GM23338 (cell line): ENCODE results near the gene MAPT. TPM values are rescaled to one million over a fixed set of nuclear protein-coding genes. Genes with fewer than 3 reads are reported as not detected.

ENCODE experiments used
- ATAC-seq: fragments of 200-7000 bp; cut with Tn5 transposase; 3 replicates; pipeline ENCODE4 v1.9.1; 2020
- DNase-seq: peaks from one replicate; pipeline ENCODE4 v3.0.0-alpha.2; 2015; ENCODE audit warnings: low spot score
- H2AFZ ChIP-seq: fragments of 200-600 bp; sonication (generic); 2 replicates; pipeline ENCODE4 v1.8.0; 2016; ENCODE audit warnings: antibody characterized with exemption, mild to moderate bottlenecking, moderate library complexity
- H3F3A ChIP-seq: fragments of 200-600 bp; sonication (generic); replicated peaks from 2 replicates; pipeline ENCODE4 v1.8.0; 2017; ENCODE audit warnings: antibody characterized with exemption, mixed run types, low read depth
- H3K27ac ChIP-seq: fragments of 200-600 bp; sonication (generic); 2 replicates; pipeline ENCODE4 v1.6.1; 2016; ENCODE audit warnings: low read depth
- H3K27me3 ChIP-seq: fragments of 200-600 bp; sonication (generic); 2 replicates; pipeline ENCODE4 v1.8.0; 2016; ENCODE audit warnings: mild to moderate bottlenecking, mixed run types, moderate library complexity; ENCODE audit not compliant: insufficient read depth
- H3K36me3 ChIP-seq: fragments of 200-600 bp; sonication (generic); 2 replicates; pipeline ENCODE4 v1.8.0; 2016; ENCODE audit warnings: mild to moderate bottlenecking; ENCODE audit not compliant: insufficient read depth
- H3K4me1 ChIP-seq: fragments of 200-600 bp; sonication (generic); 2 replicates; pipeline ENCODE4 v1.8.0; 2016; ENCODE audit warnings: mild to moderate bottlenecking, moderate library complexity; ENCODE audit not compliant: insufficient read depth
- H3K4me2 ChIP-seq: fragments of 200-600 bp; sonication (generic); 2 replicates; pipeline ENCODE4 v1.7.1; 2017; ENCODE audit warnings: mixed run types
- H3K4me3 ChIP-seq: fragments of 200-600 bp; sonication (generic); 2 replicates; pipeline ENCODE4 v1.6.1; 2016; ENCODE audit warnings: mixed run types
- H3K79me2 ChIP-seq: fragments of 200-600 bp; sonication (generic); replicated peaks from 2 replicates; pipeline ENCODE4 v1.8.0; 2017; ENCODE audit warnings: mild to moderate bottlenecking; ENCODE audit not compliant: insufficient read depth
- H3K9me2 ChIP-seq: fragments of 200-600 bp; sonication (generic); 2 replicates; pipeline ENCODE4 v1.8.0; 2017; ENCODE audit not compliant: insufficient read depth
- H4K20me1 ChIP-seq: fragments of 200-600 bp; sonication (generic); replicated peaks from 2 replicates; pipeline ENCODE4 v1.8.0; 2017; ENCODE audit warnings: mild to moderate bottlenecking; ENCODE audit not compliant: insufficient read depth
- H3K27ac Mint-ChIP-seq: 2 replicates; pipeline ENCODE4 v1.8.0; 2020; ENCODE audit warnings: inconsistent platforms, mild to moderate bottlenecking, moderate library complexity, mixed read lengths
- H3K27me3 Mint-ChIP-seq: 3 replicates; pipeline ENCODE4 v1.8.0; 2022; ENCODE audit warnings: low read depth, mild to moderate bottlenecking, moderate library complexity, mixed read lengths, inconsistent platforms; ENCODE audit not compliant: insufficient read depth, poor library complexity
- H3K36me3 Mint-ChIP-seq: 3 replicates; pipeline ENCODE4 v1.8.0; 2021; ENCODE audit warnings: low read depth, mild to moderate bottlenecking, inconsistent platforms, moderate library complexity, mixed read lengths
- H3K4me1 Mint-ChIP-seq: 3 replicates; pipeline ENCODE4 v1.8.0; 2020; ENCODE audit warnings: mild to moderate bottlenecking, inconsistent platforms, mixed read lengths
- H3K4me3 Mint-ChIP-seq: 3 replicates; pipeline ENCODE4 v1.8.0; 2021; ENCODE audit warnings: moderate library complexity, mild to moderate bottlenecking, inconsistent platforms, mixed read lengths
- H3K9me3 Mint-ChIP-seq: 3 replicates; pipeline ENCODE4 v1.8.0; 2020; ENCODE audit warnings: moderate library complexity, mild to moderate bottlenecking, inconsistent platforms, mixed read lengths
- CREB1 ChIP-seq: fragments of 250-450 bp; sonication (Bioruptor Pico); IDR thresholded peaks from 2 replicates; pipeline ENCODE4 v1.5.0; 2020; ENCODE audit warnings: low read depth, mild to moderate bottlenecking, moderate library complexity
- CTCF ChIP-seq, 2 experiments: fragments of 200-600 bp in 1 of 2; sonication (generic) in 1 of 2; conservative IDR thresholded peaks; 2 replicates each; pipeline versions ENCODE4 v1.5.1 to v1.6.1; 2016 to 2017; ENCODE audit warnings: antibody characterized with exemption in 2 of 2, low read depth in 2 of 2, mild to moderate bottlenecking in 2 of 2, moderate library complexity in 1 of 2
- ETS1 ChIP-seq: IDR thresholded peaks from 2 replicates; pipeline ENCODE4 v1.6.1; 2016; ENCODE audit warnings: antibody characterized with exemption
- EZH2 ChIP-seq: fragments of 200-600 bp; sonication (generic); IDR thresholded peaks from one replicate; pipeline ENCODE4 v1.8.0; 2017; ENCODE audit warnings: antibody characterized with exemption, mild to moderate bottlenecking, low read depth; ENCODE audit not compliant: unreplicated experiment
- EZH2phosphoT487 ChIP-seq: fragments of 200-600 bp; sonication (generic); IDR thresholded peaks from one replicate; pipeline ENCODE4 v1.8.1; 2018; ENCODE audit warnings: antibody characterized with exemption; ENCODE audit not compliant: unreplicated experiment
- NANOG ChIP-seq: IDR thresholded peaks from 2 replicates; pipeline ENCODE4 v1.6.1; 2016; ENCODE audit warnings: antibody characterized with exemption, borderline replicate concordance
- POLR2AphosphoS5 ChIP-seq: IDR thresholded peaks from 2 replicates; pipeline ENCODE4 v1.6.1; 2016; ENCODE audit warnings: antibody characterized with exemption, low read depth
- REST ChIP-seq: IDR thresholded peaks from one replicate; pipeline ENCODE4 v1.6.1; 2018; ENCODE audit warnings: antibody characterized with exemption; ENCODE audit not compliant: unreplicated experiment
- STAT1 ChIP-seq: IDR thresholded peaks from one replicate; pipeline ENCODE4 v1.6.1; 2016; ENCODE audit warnings: antibody characterized with exemption; ENCODE audit not compliant: unreplicated experiment
- ZNF114 ChIP-seq: fragments of 250-450 bp; sonication (Bioruptor Pico); IDR thresholded peaks from 2 replicates; pipeline ENCODE4 v1.5.0; 2020; ENCODE audit warnings: mild to moderate bottlenecking, moderate library complexity
- ZNF331 ChIP-seq: fragments of 250-450 bp; sonication (Bioruptor Pico); IDR thresholded peaks from 2 replicates; pipeline ENCODE4 v1.5.0; 2020; ENCODE audit warnings: low read depth, mild to moderate bottlenecking, moderate library complexity
- ZNF462 ChIP-seq: fragments of 250-450 bp; sonication (Bioruptor Pico); IDR thresholded peaks from 2 replicates; pipeline ENCODE4 v1.5.0; 2020; ENCODE audit warnings: mild to moderate bottlenecking, moderate library complexity
- polyA plus RNA-seq: library from polyadenylated mRNA; unstranded; fragments of >200 nt; fragmentation: Nextera tagmentation; extraction: Ambion mirVana; gene quantifications from 2 replicates; pipeline ENCODE4 v1.2.1, GENCODE V29; 2016
- total RNA-seq: library from RNA; depleted of rRNA; stranded (reverse); fragments of >200 nt; shearing (Covaris generic); gene quantifications from 2 replicates; pipeline ENCODE4 v1.2.3, GENCODE V29; 2014

MAPT gene
- total and polyA plus RNA-seq, 2 experiments from 2014 or later: 1.1 to 2.1 TPM

GRCh38 chr17:45925311-45925710, 31.0 kb downstream of the MAPT start:
- Histone ChIP-seq H4K20me1 (no peaks in the 10 kb centered on the region), H3K27me3 (no peaks in the 10 kb centered on the region), H3K79me2 (no peaks in the 10 kb centered on the region), H3K4me2 (no peak overlapping the region), H3K9me2 (no peaks in the 10 kb centered on the region), H3K4me3 (no peak overlapping the region), H2AFZ (no peak overlapping the region), H3K36me3 (no peaks in the 10 kb centered on the region), H3F3A (no peaks in the 10 kb centered on the region), H3K27ac (no peak overlapping the region), H3K4me1 (no peaks in the 10 kb centered on the region)
- ATAC-seq (no peak), DNase-seq (no peak)
- Mint-ChIP-seq H3K9me3 (peaks cover 12% of the 10 kb centered on the region; the same call in 2 of the 3 replicates), H3K27me3 (peaks cover 4% of the 10 kb centered on the region), H3K4me1 (no peaks in the 10 kb centered on the region), H3K36me3 (peaks cover 3% of the 10 kb centered on the region; the same call in 2 of the 3 replicates), H3K4me3 (no peak overlapping the region), H3K27ac (no peak overlapping the region)
- TF ChIP-seq ETS1 (no peak), CREB1 (no peak), ZNF462 (no peak), ZNF331 (no peak), REST (no peak), CTCF (conservative IDR thresholded peaks at IDR 0.05; ENCODE audit: low read depth in 2 of 2) (no peak), EZH2 (no peak), NANOG (no peak), ZNF114 (CRISPR knock-in tag) (no peak), EZH2phosphoT487 (no peak), STAT1 (no peak), POLR2AphosphoS5 (no peak)
